Type B pancreatic cell (in vitro differentiated cells): ENCODE measurements around the gene TRAF3IP1. TPM values are rescaled to one million over a fixed set of nuclear protein-coding genes. Genes with fewer than 3 reads are reported as not detected.

ENCODE experiments used
- DNase-seq: peaks from one replicate; pipeline ENCODE4 v3.0.0; 2021; ENCODE audit warnings: mixed read lengths; ENCODE audit not compliant: unreplicated experiment; ENCODE audit errors: extremely low spot score
- H3K27ac Mint-ChIP-seq: 2 replicates; pipeline ENCODE4 v1.8.0; 2021; ENCODE audit warnings: mild to moderate bottlenecking, mixed read lengths
- H3K27me3 Mint-ChIP-seq: 2 replicates; pipeline ENCODE4 v1.8.0; 2021; ENCODE audit warnings: mixed read lengths
- H3K36me3 Mint-ChIP-seq: 2 replicates; pipeline ENCODE4 v1.8.0; 2021; ENCODE audit warnings: mixed read lengths
- H3K4me1 Mint-ChIP-seq: one replicate; pipeline ENCODE4 v1.8.0; 2021; ENCODE audit warnings: mixed read lengths; ENCODE audit not compliant: unreplicated experiment
- H3K4me3 Mint-ChIP-seq: 2 replicates; pipeline ENCODE4 v1.8.0; 2021; ENCODE audit warnings: mild to moderate bottlenecking, mixed read lengths
- H3K9me3 Mint-ChIP-seq: 2 replicates; pipeline ENCODE4 v1.8.0; 2021; ENCODE audit warnings: mixed read lengths
- total RNA-seq: library from RNA; stranded (reverse); gene quantifications from 2 replicates; pipeline ENCODE4 v1.2.1, GENCODE V29; 2021; ENCODE audit warnings: low replicate concordance
- TF ChIP-seq, protein P1 (sequence below): fragments of 200-600 bp; sonication (generic); conservative IDR thresholded peaks from 2 replicates; pipeline ENCODE4 v1.5.0; 2021; ENCODE audit warnings: antibody characterized with exemption, mild to moderate bottlenecking

TRAF3IP1 gene
- total RNA-seq, 1 donor from 2014 or later = 20.9 TPM

DNA sequence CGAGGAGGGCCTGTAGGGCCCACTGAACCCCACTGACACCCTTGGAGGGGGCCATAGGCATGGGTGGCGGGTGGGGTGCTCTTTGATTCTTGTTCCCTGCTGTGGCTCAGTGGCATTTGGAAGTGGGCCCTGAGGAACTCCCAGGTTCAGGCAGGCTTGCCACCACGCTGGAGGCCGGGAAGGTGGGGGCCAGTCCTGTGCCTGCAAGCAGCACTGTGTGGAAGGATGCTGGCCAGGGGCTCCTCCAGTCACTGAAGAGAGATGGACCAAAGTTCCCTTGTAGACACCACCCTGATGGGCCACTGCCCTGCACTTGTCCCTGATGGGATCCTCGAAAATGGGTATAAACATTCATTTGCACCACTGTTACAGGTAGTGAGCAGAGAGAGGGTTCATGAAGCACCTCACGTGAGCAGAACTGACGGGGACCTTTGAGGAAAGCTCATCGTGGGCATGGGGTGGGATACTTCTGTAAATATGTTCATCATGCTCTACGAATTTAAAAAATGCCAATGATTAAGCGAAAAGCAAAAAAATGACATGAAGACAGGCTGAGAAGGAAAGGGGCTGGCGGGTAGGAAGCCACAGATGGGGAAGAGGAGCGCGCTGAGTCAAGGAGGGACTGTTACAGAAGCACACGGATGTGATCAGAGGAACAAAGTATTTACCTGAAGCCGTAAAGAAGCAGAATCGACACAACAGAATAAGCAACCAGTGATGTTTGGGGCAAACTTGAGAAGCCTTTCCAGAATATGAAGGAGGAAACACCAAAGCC lies 61.2 kb downstream of the TRAF3IP1 start:
- TF ChIP-seq, protein P1, sequence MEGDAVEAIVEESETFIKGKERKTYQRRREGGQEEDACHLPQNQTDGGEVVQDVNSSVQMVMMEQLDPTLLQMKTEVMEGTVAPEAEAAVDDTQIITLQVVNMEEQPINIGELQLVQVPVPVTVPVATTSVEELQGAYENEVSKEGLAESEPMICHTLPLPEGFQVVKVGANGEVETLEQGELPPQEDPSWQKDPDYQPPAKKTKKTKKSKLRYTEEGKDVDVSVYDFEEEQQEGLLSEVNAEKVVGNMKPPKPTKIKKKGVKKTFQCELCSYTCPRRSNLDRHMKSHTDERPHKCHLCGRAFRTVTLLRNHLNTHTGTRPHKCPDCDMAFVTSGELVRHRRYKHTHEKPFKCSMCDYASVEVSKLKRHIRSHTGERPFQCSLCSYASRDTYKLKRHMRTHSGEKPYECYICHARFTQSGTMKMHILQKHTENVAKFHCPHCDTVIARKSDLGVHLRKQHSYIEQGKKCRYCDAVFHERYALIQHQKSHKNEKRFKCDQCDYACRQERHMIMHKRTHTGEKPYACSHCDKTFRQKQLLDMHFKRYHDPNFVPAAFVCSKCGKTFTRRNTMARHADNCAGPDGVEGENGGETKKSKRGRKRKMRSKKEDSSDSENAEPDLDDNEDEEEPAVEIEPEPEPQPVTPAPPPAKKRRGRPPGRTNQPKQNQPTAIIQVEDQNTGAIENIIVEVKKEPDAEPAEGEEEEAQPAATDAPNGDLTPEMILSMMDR = no peak
- no peak overlapping the region for H3K4me3 Mint-ChIP-seq
- peaks cover 32% of the 10 kb centered on the region for H3K36me3 Mint-ChIP-seq
- no peak overlapping the region for H3K27ac Mint-ChIP-seq
- peaks cover 5% of the 10 kb centered on the region for H3K27me3 Mint-ChIP-seq
- peaks cover 13% of the 10 kb centered on the region for H3K4me1 Mint-ChIP-seq
- no peaks in the 10 kb centered on the region for H3K9me3 Mint-ChIP-seq
- no peak for DNase-seq

DNA sequence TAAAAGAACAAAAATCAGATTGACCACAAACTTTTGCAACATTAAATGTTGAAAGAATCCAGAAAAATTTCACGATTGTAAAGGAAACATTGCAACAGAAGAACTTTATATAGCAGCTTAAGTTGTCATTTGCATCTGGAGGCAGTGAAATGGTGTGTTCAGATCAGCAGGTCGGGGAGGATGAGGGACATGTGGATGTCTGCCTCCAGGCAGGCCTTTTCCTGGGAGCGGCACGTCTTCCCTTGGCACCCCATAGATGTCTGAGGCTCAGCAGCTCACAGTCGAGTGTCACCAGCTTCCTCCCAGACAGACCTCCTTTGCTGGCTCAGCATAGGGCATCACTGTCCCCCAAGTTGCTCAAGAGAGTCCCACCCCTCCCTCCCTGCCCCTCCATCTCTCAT lies 62.1 kb downstream of the TRAF3IP1 start:
- peaks cover 5% of the 10 kb centered on the region for H3K27me3 Mint-ChIP-seq
- H3K27ac Mint-ChIP-seq = no peak overlapping the region
- H3K9me3 Mint-ChIP-seq = no peaks in the 10 kb centered on the region
- peaks cover 13% of the 10 kb centered on the region for H3K4me1 Mint-ChIP-seq
- TF ChIP-seq, protein P1 = no peak
- no peak for DNase-seq
- H3K4me3 Mint-ChIP-seq = no peak overlapping the region
- H3K36me3 Mint-ChIP-seq = peaks cover 32% of the 10 kb centered on the region

DNA sequence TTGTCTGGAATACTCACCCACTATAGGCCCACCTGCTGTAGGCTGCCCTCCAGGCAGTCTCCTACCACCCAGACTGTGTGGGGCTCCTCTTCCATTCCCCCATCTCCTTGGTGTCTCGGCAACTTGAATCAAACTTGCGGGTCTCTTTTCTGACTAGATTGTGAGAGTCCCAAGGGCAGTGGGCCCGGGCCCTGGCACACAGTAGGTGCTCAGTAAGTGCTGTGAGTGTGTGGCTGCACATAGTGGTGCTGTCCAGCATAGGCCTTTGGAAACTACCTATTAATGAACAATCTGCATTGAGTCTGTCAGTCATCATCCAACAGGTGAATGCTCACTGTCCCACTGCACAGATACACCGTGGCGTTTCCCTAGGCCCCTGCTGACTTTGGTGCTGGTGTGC lies 62.8 kb downstream of the TRAF3IP1 start:
- no peak for DNase-seq
- Mint-ChIP-seq H3K9me3 (no peaks in the 10 kb centered on the region), H3K4me1 (peaks cover 13% of the 10 kb centered on the region), H3K27ac (no peak overlapping the region), H3K27me3 (peaks cover 5% of the 10 kb centered on the region), H3K36me3 (peaks cover 32% of the 10 kb centered on the region), H3K4me3 (no peak overlapping the region)
- TF ChIP-seq, protein P1 = no peak

DNA sequence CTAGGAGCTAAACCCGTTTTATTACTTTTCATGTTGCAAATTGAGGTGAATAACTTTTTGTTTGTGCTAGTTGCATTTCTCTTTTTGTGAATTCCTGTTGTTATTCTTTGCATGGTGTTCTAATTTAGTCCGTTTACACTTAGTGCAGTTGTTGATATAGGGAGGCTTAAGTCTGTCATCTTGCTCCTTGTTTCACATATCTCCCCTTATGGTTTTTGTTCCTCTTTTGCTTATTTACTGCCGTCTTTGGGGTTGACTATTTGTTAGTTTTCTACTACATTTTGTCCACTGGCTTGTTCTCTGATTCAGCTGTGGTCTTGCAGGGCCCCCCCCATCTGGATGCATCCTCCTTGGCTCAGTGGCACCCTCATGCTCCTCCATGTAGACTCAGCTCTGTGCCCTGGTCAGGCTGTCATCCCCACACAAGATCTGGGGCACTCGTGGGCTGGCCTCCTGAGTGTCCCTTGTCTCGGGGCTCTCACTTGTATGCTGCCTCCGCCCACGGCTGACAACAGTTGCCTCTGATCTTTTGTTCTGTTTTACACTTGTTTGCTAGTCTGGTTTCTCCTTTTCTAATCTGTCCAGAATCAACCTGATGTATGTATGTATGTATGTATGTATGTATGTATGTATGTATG lies 63.5 kb downstream of the TRAF3IP1 start:
- H3K36me3 Mint-ChIP-seq = peaks cover 32% of the 10 kb centered on the region
- H3K27ac Mint-ChIP-seq = peak overlapping the region; percentile 26
- H3K9me3 Mint-ChIP-seq = no peaks in the 10 kb centered on the region
- peaks cover 13% of the 10 kb centered on the region for H3K4me1 Mint-ChIP-seq
- H3K4me3 Mint-ChIP-seq = no peak overlapping the region
- H3K27me3 Mint-ChIP-seq = peaks cover 5% of the 10 kb centered on the region
- no peak for DNase-seq
- TF ChIP-seq, protein P1 = no peak

DNA sequence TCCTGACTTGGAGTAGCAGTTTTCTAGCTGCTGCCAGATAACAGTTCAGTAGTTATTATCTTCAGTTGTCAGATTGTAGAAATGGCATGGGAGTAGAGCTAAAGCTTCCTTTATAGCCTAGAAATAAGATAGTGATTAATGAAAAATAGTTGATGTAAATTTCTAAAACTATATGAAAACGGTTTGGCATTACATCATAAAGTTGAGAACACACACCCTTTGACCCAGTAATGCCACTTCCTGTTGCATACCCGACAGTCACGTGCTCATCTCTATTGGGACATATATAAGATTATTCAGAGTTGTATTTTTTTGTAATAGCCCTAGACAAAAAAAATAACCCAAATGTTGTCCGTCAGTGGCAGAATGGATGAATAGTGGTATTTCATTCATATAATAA lies 67.0 kb downstream of the TRAF3IP1 start:
- Mint-ChIP-seq H3K4me3 (no peak overlapping the region), H3K9me3 (no peaks in the 10 kb centered on the region), H3K4me1 (peaks cover 14% of the 10 kb centered on the region), H3K36me3 (peaks cover 20% of the 10 kb centered on the region), H3K27ac (no peak overlapping the region), H3K27me3 (peaks cover 14% of the 10 kb centered on the region)
- TF ChIP-seq, protein P1 = no peak
- no peak for DNase-seq
